Activated CD8-positive, alpha-beta memory T cell treated with anti-CD3 and anti-CD28 coated beads, Interleukin-2, amount 50 U/mL, for 48 hours (primary cell): ENCODE data around the gene ATP1A2.
A peak's percentile ranks its signal among the peaks of the same experiment; 100 is the strongest.

Source experiments
- DNase-seq: peaks from one replicate; pipeline ENCODE4 v3.0.0-alpha.2; 2020

The ATP1A2 gene

DNA sequence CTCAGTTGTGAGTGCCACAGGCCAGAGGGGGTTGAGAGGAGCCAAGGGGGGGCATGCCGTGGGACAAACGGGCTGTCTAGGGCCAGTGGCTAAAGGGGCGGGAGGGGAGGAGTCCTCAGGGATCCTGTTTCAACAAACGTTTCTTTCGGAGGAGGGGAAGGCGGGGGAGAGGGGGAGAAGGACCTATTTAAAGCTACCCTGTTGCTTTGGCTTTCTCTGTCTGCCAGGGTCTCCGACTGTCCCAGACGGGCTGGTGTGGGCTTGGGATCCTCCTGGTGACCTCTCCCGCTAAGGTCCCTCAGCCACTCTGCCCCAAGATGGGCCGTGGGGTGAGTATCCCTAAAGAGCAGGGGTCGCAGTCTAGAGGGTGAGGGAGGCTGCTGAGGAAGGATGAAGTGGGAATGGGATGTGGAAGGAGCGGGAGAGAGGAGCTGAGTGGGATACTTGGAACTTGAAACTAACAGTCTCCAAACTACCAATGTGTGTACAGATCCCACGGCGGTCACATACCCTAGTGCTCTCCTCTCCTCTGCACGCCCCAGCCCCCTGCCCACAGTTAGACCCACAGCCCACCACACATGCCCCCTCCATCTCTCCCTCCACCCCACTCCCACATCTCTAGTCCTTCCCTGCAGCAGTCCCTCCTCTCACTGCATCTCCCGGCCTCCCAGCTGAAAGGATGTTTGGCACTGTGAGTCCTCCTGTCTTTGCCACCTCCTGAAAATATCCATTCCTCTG lies at the start of gene ATP1A2:
Gene ATP1A2 (plus strand): TSS at position 215 of the 738 bp plus-strand sequence. CDS start 103 bp downstream, at position 318.
- DNase-seq = no peak

GRCh38 chr1:160066829-160067745 lies 48.5 kb upstream of the ATP1A2 start:
- DNase-seq = no peak

DNA sequence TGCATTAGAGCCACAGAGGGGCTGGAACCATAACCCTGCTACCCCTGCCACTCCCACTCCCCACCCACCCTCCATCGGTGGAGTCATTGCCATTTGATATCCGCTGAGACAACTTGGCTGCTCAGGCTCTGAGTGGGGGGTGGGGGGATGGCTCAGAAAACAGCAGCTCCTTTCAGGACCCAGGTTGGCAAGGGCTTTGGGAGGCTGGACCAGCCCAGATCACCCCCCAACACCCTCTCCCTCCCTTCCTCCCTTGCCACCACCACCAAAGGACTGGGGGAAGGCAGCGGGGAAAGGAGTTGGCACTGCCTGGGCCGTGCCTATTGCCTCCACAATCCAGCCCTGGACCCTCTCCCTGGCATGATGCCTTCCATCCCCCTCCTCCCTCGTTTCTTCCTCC lies 47.3 kb upstream of the ATP1A2 start:
- DNase-seq = no peak

DNA sequence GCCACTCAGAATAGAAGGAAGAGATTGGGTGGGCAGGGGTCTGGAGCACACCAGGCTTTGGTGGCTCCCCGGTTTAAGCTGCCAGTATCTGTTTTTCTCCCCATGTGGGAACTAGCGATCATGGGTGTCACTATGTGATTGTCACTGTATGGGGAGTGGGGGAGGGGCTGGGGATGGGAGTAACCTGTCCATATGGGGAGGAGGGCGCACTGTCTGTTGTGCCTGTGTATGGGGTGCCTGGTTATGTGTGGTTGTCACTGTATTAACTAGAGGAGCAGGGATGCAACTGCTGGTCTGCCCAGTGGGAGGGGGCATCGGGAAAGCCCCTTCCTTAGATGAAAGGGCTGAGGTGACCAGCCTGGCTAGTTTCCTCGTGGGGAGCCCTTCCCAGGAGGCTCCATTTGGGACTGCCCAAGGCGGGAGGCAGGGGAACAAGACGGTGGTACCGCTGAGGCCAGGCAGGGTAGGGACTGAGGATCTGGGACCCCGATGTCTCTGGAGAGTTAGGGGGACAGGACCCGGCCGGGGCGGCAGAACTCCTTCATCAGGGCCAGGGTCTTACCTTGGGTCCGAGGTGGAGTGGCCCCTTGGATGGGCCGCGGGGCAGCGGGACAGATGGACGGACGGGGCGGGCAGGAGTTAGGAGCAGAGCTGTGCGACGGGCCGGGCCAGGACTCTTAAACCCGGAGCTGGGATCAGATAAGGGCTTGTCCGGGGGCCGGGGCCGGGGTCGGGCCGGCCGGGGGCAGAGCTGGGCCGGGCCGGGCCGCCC lies 45.9 kb upstream of the ATP1A2 start, which contains the start of gene KCNJ10:
Gene KCNJ10 (minus strand): TSS at position 701 of the 772 bp plus-strand sequence. CDS start 27,628 bp downstream, outside the sequence.
- DNase-seq = no peak

- peak; percentile 83 for DNase-seq
Observed at GRCh38 chr1:160070243-160071163, 45.1 kb upstream of the ATP1A2 start.

DNA sequence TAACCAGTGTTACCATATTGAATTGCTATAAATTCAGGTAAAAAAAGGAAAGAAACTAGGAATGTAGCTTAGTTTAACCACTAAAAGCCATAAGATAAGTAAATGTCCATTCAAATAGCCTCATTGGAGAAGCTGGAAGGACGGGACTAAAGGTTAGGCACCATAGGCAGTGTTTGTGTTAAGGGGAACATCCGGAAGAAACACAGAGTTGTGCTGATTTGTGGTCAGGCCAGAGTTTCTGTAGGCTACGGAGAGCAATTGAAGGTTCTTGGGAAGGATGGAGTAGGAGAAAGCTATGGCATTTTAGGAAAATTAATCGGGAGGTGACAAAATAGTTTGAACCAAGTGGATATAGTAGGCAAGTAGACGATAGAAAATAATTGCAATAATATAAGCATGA lies 44.3 kb upstream of the ATP1A2 start:
- no peak for DNase-seq

DNA sequence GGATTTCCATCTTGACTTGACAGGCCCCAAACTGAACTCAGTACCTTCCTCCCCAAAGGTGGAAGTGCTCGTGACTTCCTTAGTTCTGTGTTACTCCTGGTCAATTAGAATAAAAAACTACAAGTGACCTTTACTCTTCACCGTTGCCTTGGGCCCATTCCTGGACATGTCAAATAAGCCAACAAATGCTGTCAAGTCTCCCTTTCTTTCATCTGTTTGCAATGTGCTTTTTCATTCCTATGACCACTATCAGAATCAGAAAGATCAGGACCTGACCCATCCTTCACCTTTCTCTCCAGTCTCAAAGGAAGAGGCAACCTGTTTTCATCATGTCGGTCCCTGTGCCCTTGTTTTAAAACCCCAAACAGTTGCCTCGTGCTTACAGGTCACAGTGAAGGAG lies 40.7 kb upstream of the ATP1A2 start:
- DNase-seq = no peak

- no peak for DNase-seq
Observed at GRCh38 chr1:160075836-160076235, 39.7 kb upstream of the ATP1A2 start.

DNA sequence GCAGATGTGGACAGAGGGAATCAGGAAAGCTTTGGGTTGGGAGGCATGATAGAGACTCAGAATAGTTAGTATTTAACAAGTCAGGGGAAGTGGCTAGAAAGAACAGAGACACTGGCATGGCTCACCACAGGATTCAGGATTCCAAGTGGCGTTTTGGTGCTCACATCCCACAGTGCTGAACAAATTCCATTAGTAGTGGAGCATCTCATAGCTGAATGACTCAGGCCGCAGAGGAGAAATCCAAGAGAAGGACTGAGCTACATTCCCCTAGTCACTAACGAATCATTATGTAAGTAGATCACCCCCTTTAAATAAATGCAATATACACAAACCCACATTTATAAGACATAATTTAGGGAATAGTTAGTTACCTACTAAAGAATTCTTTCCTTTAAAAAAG lies 39.3 kb upstream of the ATP1A2 start:
- DNase-seq = no peak

- DNase-seq = no peak
Observed at GRCh38 chr1:160077486-160077885, 38.1 kb upstream of the ATP1A2 start.

GRCh38 chr1:160078512-160079195 lies 36.9 kb upstream of the ATP1A2 start:
- DNase-seq = peak; percentile 86

- no peak for DNase-seq
Observed at GRCh38 chr1:160079448-160079847, 36.1 kb upstream of the ATP1A2 start.

DNA sequence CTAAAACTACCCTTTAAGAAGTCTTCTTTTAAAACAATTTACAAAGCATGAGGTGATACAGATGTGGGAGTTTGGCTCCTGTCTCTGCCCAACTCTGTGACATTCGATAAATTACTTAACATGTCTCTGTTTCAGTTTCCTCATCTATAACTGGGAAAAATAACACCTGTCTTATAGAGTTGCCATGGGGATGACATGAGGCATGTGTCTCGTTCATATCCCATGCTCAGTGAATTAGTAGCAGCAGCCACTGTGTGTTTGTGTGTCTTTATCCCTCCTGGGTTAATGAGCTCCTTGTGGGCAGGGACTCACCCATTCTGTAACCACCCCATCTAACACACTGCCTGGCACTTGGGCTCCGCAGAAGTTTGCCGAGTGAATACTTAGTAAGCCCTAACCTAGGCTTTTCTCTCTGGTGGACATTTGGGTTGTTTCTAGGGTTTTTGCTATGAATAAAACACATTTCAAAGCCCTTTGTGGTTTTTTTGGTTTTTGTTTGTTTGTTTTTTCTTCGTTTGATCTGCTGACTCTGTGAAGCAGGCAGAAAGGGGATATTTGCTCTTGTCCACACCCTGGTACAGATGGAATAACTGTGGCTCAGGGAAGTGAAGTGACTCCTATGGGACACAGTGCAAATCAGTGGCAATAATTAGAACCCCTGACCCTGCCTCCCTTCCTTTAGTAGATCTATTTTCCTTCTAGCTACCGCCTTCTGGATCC lies 35.0 kb upstream of the ATP1A2 start:
- DNase-seq = no peak

- no peak for DNase-seq
Observed at GRCh38 chr1:160081261-160081936, 34.2 kb upstream of the ATP1A2 start, which contains the start of gene KCNJ9. Gene KCNJ9 (plus strand): TSS chr1:160081538. CDS start chr1:160084031, 2,493 bp downstream.

GRCh38 chr1:160082487-160082886 lies 33.1 kb upstream of the ATP1A2 start:
- DNase-seq = no peak

GRCh38 chr1:160082926-160083325 lies 32.6 kb upstream of the ATP1A2 start:
- no peak for DNase-seq

- peak; percentile 83 for DNase-seq
Observed at GRCh38 chr1:160083968-160084770, 31.4 kb upstream of the ATP1A2 start.

DNA sequence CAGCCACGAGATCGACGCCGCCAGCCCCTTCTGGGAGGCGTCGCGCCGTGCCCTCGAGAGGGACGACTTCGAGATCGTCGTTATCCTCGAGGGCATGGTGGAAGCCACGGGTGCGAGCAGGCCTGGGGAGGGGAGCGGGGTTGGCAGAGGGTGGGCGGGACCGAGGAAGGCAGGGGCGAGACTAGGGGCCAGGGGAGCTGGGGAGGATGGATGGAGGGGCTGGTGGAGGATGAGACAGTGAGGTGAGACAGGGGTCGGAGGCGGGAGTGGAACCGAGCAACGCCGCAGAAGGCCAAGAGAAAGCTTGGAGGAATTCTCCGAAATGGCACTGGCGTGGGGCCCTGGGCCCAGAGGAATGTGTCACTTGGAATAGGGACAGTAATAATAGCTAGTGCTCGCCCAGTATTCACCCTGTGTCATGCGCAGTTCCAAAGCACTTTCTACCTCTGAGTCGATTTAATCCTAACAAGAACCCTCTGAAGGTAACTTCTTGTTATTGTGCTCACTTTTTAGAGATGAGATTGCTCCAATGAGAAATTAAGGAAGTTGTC lies 30.7 kb upstream of the ATP1A2 start:
- no peak for DNase-seq
